ENCODE results near the gene MALRD1. TPM values are rescaled to one million over a fixed set of nuclear protein-coding genes. Genes with fewer than 3 reads are reported as not detected.
"Not testable (repeated sequence)": the region's sequence is repeated elsewhere in the genome, so short reads cannot be mapped to it uniquely, and the experiment has no call there.

Gene MALRD1
- total RNA-seq, 1 donor from 2014 or later: not detected

DNA sequence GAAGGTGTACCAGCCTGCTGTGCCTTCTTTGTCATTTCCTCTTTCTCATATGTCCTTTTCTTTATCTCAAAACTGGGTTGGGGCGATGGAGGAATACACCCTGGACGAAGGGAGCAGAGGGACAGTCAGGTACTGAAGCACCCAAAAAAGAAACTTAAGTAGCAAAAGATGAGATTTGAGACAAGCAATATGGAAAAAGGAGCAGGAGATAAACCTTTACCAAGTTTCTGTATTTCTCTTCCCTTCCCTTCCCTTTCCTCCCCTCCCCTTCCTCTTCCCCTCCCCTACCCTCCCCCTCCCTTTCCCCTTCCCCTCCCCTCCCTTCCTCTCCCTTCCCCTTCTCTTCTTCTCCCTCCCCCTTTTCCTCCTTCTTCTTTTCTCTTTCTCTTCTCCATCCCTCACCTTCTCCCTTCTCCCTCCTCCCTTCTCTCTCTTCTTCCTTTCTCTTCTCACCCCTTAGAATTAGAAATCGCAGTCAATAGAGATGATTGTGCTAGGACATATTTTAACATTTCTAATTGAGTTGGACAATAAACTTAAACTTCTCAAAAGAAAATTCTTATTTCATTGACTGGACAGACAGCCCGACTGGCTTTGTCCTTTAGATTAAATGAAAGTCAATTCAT lies 652.9 kb downstream of the MALRD1 start:
- DNase-seq (ENCODE audit: extremely low read depth, low read depth, low spot score): no peak

DNA sequence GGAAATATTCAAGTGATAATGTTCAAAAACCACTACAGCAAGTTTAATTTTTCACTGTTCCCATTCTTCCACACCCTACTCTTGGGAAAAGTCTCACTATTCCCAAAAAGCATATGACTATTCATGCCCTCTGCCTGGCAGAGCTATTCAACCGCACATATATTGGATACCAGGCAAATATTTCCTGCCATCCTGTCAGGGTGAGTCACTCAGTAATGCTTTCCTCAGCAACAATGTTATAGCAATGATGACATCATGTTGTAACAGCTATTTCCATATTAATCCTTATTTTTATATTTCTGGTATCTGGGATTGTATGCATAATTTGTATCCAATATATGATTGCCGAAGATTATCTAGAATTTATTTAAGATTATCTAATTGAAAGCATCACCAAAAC lies 653.6 kb downstream of the MALRD1 start:
- no peak for DNase-seq (ENCODE audit: extremely low read depth, low read depth, low spot score)

DNA sequence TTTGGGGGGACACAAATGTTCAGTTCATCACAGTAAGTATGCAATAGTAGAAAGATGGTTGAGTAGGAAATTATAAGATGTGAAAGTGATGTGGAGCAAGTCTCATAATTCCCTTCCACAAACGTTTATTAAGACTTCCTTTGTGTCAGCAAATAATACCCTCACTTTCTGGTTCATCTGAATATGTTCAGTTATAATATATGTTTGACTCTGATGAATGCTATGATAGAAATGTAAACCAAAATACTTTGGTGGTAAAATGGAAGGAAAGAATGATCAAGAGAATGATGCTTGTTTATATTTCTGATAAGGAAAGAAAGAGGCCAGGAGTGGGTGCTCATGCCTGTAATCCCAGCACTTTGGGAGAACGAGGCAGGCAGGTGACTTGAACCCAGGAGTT lies 655.9 kb downstream of the MALRD1 start:
- DNase-seq (ENCODE audit: extremely low read depth, low read depth, low spot score): no peak

DNA sequence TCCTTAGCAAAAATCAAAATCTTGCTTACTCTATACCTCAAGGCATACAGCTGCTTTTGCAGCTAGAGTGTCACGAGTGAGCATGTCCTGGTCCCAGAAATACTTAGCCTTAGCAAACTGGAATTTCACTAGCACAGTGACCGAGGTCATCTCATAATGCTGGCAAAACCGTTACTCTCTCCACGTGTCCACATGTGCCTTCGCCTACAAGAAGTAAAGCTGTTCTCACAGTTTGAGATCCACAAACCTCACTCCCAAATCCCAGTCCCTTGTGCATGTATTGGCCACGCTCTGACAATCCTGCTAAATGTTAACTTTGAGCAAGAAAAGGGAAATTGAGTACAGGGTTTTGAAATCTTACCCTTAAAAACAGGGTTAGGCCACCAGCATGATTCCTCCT lies 656.6 kb downstream of the MALRD1 start:
- DNase-seq (ENCODE audit: extremely low read depth, low read depth, low spot score): no peak

DNA sequence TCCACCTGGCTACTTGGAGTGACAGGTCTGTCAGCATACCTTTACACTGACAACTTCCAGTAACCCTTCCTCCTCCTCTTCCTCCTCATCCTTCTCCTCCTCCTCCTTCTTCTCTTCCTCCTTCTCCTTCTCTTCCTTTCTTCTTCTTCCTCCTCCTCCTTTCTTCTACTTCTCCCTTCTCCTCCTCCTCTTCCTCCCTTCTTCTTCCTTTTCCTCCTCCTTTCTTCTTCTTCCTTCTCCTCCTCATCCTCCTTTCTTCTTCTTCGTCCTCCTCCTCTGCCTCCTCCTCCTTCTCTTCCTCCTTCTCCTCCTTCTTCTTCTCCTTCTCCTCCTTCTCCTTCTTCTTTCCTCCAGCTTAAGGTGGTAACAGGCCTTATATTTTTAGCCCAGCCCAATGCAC lies 658.3 kb downstream of the MALRD1 start:
- DNase-seq (ENCODE audit: extremely low read depth, low read depth, low spot score): no peak

DNA sequence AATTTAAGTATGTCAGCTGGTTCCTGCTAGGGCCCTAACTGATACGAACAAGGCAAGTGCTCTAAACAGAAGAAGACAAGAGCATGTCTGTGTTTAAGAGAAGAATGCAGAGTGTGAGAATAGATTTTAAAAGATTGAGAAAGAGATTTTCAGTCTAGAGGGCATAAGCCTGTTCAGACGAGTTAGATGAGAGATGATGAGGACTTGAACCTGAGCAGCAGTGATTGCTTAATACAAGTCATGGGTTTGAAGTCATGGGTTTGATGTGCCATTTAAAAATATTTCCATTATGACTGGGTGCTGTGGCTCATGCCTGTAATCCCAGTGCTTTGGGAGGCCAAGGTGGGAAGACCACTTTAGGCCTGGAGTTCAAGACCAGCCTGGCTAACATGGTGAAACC lies 658.8 kb downstream of the MALRD1 start:
- no peak for DNase-seq (ENCODE audit: extremely low read depth, low read depth, low spot score)

DNA sequence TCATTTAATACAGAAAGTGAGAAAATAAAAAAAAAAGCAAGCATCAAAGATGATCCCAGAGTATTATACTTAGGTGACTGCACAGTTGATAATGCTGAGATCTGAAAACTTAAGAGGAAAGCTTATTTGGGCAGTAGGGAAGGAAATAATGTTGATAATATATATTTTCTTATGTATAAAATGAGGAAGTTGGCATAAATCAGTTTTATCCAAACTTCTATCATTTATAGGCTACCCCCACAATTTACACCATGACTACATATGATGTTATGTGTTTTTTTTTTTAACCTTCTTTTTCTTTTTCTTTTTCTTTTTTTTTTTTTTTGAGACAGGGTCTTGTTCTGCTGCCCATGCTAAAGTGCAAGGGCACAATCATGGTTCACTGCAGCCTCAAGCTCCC lies 659.4 kb downstream of the MALRD1 start:
- DNase-seq (ENCODE audit: extremely low read depth, low read depth, low spot score): no peak

DNA sequence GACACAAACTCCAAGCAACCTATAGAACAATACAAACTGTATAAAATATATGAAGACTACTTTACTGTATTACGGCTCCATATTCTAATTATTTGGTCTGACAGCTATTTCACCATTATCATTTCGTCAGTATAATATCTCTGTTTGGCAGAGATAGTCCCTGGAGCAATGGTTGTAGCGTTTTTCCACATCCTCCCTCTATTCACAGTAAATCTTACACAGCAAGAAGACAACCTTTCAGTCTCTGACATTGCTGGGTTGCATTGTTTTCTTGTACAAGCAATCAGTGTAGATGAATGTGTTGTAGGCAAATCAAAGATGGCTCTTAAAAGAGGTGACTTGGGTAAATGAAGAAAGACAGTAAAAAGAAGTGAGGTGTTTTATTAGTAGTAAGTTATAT lies 662.0 kb downstream of the MALRD1 start:
- no peak for DNase-seq (ENCODE audit: extremely low read depth, low read depth, low spot score)

DNA sequence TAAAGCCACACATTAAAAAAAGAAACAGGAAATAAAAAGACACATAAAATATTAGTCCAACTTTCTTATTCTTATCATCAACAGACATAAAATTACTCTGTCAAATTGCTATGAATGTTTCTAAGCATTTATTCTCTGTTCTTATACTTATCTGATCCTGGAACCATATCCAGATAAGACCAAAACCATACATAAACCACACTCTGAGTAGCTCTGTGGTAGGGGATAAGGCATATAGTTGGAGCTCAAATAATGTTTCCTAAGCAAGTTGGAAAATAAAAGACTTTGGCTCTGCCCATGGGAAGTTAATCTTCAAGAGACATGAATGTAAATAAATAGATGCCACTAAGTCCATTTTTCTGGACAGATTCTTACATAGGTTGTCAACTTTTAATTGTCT lies 664.6 kb downstream of the MALRD1 start:
- DNase-seq (ENCODE audit: extremely low read depth, low read depth, low spot score): no peak

DNA sequence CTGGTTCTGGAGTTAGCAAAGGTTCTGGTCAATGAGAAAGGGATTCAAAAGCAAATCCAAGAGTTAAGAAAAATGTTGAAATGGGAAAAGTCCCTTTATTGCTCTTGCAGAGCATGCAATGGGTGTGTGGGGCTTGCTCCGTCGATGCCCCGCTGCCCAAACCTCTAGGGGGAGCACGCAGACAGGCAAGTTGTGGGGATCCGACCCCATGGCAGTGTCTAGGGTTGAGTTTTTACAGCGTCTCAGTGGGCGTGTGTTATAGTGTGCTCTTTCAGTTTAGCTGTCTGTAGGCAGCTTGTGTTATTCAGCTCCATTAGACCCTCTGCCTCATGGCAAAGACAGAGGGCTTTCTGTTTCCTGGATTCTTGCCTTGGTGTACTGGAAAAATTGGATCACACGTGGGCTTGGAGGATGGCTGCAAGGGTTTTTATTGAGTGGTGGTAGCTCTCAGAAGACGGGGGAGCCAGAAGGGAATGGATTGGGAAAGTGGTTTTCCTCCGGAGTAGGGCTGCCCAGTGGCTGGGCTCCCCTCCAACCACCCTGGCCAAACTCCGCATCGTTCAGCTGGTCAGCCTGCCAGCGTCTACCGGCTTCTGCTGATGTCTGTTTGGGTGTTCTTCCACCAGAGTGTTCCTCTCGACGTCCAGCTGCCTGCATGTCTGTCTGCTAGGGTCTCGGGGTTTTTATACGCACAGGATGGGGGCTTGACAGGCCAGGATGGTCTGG lies 665.4 kb downstream of the MALRD1 start:
- DNase-seq (ENCODE audit: extremely low read depth, low read depth, low spot score): no peak

DNA sequence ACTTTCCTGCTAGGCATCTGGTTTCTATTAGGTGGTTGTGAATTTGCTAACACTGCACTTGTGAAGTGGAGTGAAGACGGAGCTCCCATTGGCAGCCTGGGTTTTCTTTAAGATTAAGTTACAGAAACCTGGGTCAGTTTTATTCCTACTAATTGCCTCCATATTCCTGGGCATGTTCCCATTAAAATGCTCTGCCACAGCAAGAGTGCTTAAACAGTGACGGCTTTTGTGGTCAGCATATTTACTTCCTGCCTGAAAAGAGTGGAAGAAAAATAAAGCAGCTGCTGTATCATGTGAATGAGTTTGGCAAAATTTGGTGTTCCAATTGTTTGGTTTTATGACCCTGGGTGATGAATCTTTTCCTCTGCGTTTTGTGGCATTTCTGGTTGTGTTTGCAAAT lies 670.7 kb downstream of the MALRD1 start:
- DNase-seq (ENCODE audit: extremely low read depth, low read depth, low spot score): no peak

DNA sequence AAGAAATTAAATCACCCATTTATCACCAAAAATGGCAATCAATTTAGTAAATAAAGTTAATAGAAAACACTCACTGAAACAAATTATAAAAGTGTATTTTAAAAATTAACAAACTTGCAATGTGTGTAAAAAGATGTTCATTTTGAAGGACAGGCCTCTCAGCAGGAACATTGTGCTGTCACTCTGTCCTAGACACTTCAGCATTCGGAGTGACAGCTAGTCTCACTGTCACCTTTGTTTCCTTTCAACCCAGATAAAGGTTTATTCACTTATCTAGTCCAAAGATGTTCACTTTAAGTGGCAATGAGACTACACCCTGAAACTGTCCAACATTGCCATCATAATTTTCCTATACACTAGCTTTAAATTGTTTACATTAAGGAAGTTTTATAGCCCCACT lies 675.7 kb downstream of the MALRD1 start:
- DNase-seq (ENCODE audit: extremely low read depth, low read depth, low spot score): no peak

DNA sequence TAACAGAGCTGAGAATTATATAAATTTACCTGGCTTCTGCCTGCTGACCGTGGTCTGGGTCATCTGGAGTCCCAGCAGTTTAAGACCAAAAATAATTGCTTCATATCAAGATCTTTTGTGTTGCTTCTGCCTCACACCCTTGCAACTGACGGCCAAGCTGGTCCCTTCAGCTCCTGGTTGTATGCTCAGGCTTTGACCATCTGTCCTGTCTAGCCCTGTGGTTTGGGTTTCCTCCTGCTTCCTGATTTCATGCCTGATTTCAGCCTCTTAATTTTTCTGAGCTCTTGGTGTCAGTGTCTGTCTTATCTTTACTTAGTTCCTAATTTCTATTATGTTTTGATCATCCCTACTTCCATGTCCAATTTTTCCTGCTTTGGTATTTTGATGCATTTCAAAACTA lies 679.8 kb downstream of the MALRD1 start:
- no peak for DNase-seq (ENCODE audit: extremely low read depth, low read depth, low spot score)

DNA sequence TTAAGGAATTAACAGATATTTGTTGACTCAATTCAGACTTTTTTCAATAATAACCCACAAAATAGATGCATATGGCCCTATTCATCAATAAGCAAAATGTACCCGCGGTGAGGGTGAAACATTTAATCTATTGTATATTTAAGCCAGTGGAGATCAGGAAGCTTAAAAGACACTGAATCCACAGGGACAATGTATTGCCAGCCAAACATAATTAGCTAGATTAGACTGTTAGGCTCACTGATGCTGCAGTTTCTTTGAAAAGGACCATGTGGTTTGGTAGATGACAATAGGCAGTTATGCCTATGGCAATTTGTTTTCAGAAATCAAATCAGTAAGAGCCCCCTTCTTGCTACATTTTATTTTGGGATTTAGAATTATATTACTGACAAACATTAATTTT lies 680.4 kb downstream of the MALRD1 start:
- DNase-seq (ENCODE audit: extremely low read depth, low read depth, low spot score): no peak

DNA sequence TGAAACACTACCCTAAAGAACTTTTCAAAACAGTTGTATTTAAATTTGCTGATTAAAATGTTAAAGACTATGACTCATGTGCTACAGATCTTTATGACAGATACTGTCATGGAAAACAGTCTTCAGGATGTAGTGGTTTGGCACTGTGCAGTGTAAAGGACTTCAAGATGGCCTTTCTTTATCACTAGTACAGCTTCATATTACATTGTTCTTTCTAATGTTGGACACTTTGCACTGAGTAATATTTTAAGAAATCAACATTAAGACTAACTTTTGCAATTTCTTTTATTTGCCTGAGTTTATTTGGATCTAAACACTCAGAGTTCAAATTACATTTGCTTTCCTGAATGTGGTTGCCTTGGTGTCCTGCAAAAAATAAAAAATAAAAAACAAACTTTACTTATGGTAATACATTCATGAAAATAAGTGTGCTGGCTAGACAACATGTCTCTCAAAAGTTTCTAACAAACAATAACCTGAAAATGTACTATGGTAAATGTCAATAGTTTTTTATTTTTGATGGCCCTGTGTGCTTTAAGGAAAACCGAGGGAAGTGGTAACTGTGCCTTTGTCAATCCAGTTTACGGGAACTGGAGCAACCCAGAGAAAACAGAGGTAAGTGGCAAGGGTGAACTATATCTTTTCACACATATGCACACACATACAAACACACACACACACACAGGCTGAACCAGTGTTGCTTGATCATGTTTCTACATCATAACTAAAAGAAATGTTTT lies 681.7 kb downstream of the MALRD1 start:
- DNase-seq (ENCODE audit: extremely low read depth, low read depth, low spot score): no peak

DNA sequence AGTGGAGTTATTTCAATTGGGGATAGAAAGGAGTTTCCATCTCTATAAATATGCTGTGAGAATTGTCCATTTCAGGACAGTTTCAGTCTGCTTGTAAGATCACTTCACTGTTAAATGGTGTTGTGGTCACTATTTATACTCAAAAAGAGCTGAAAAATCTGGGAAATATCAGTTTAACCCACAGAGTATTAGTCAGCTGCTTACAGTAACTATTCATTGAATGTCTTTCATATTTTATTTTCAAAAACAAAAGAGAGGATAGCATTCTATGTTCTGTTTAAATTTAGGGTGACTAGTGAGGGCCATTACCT lies 682.3 kb downstream of the MALRD1 start:
- no peak for DNase-seq (ENCODE audit: extremely low read depth, low read depth, low spot score)

DNA sequence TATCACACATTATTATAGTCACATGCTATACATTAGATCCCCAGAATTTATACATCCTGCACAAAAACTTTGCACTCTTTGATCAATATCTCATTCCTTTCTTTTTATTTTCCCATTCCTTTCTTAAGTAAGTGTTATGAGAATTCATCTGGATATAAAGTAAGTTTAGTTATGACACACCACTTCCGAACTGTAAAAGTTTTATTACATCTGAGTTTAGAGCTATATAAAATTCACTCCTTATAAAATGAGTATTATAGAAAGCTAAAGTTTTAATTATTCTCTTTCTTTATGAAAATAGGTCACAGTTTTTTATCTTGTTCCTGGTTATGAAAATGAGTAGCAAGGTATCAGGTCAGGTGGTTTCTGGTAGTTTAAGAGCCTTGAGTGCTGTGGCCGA lies 683.0 kb downstream of the MALRD1 start:
- DNase-seq (ENCODE audit: extremely low read depth, low read depth, low spot score): no peak

DNA sequence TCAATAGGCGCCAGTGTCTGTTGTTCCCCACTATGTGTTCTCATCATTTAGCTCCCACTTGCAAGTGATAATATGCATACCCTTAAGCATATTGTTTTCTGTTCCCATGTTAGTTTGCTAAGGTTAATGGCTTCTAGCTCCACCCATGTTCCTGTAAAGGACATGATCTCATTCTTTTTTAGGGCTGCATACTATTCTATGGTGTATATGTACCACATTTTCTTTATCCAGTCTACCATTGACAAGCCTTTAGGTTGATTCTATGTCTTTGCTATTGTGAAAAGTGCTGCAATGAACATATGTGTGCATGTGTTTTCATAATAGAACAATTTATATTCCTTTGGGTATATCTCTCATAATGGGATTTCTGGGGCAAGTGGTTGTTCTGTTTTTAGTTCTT lies 689.8 kb downstream of the MALRD1 start:
- no peak for DNase-seq (ENCODE audit: extremely low read depth, low read depth, low spot score)

DNA sequence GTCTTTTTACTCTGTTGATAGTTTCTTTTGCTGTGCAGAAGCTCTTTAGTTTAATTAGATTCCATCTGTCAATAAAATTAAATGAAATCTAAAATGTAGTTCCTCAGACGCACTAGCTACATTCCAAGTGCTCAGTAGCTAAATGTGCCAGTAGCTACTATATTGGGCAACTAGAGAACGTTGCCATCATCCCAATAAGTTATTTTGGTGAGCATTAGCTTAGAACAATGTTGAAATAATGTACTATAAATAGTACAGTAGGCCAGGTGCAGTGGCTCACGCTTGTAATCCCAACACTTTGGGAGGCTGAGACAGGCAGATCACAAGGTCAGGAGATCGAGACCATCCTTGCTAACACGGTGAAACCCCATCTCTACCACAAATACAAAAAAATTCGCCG lies 690.6 kb downstream of the MALRD1 start:
- DNase-seq (ENCODE audit: extremely low read depth, low read depth, low spot score): not testable (repeated sequence)

DNA sequence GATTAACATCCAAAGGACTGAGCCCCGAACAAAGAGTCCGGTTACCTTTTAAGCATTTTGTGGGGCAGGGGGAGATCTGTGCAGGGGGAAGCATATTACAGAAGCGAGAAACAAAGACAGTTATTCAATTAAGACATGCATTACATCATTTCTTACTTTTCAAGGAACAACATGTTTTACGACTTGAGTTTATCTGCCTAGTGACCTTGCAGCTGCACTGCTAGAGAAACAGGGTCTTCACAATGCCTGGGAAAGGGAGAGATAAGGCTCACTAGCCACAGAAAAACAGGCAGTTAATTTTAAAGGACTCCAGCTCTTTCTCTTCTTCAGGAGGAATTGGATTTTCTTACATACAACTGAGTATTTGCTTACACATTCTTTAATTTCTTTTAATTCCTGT lies 693.5 kb downstream of the MALRD1 start:
- DNase-seq (ENCODE audit: extremely low read depth, low read depth, low spot score): not testable (repeated sequence)

DNA sequence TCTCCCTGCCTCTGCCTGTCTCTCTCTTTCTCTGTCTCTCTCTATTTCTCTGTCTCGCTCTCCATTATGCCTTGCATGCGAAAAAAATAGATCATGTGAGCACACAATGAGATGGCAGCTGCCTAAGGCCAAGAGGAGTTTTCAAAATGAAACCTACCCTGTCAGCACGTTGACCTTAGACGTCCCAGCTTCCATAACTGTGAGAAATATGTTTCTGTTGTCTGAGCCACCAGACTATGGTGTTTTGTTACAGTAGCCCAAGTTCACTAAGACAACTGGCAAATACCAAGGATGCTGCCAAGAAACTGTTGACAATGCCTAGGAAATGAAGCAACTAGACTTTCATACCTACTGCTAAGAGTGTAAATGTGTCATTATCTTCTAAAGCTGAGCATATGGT lies 697.1 kb downstream of the MALRD1 start:
- DNase-seq (ENCODE audit: extremely low read depth, low read depth, low spot score): no peak

DNA sequence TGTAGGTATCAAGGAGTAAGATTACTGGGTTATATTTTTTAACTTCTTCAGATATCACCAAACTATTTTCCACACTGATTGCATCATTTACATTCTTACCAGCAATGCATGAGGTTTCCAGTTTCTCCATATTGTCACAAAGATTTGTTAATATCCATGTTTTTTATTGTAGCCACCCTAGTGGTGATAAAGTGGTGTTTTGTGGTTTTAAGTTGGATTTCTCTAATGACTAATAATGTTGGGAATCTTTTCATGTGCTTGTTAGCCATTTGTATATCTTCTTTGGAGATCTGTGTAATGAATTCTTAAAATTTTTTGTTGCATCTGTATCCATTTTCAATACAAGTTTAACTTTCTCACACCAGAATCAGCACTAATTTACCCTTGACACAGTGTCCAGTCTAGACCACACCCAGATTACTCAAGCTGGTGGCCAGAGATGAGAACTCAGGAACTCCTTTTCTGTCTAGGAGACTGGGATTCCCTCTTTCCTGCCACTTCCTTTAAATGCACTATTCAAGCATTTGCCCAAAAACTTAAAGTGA lies 700.7 kb downstream of the MALRD1 start:
- DNase-seq (ENCODE audit: extremely low read depth, low read depth, low spot score): no peak
